GM18868 (cell line): ENCODE results near the gene FBLN5.
A peak's percentile ranks its signal among the peaks of the same experiment; 100 is the strongest.
"Not testable (repeated sequence)": the region's sequence is repeated elsewhere in the genome, so short reads cannot be mapped to it uniquely, and the experiment has no call there.

Source experiments
- ATAC-seq: cut with Tn5 transposase; IDR thresholded peaks from one replicate; pipeline ENCODE4 v1.9.1; 2021; ENCODE audit warnings: mild to moderate bottlenecking, moderate library complexity; ENCODE audit not compliant: unreplicated experiment

Gene FBLN5

DNA sequence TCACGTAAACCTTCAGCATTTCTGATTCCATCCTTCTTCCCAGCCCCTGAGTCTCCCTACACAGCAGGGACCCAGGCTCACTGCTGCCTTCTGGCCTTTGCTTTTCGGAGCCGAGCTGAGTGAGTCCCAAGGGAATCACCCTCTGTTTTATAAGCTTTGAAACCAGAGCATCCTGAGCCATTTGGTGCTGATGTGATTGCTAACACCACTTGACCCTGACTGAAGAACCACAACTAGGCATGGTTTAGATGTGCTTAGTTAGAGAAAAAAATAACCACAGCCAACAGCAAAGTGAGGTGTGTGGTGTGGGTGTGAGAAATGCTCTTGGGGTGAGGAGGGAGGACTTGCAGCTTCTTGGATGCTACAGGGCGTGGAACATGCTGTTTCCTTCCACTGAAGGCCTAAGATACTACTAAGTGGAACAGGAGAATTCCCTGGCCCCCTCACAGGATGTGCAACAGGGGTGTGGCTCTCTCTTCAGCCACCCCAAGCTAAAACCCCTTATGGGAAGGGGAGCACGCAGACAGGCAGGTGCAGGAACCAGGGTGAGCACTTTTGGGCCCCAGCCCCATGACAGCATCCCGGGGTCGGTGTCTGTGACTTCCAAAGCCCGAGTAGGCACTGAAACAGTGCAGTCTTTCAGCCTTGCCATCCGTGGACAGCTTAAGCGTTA lies 80.0 kb downstream of the FBLN5 start, which contains the start of gene TC2N:
Gene TC2N, minus strand, starts transcription at position 221 of the 673 bp plus-strand sequence. CDS start 53,767 bp downstream, outside the sequence.
- peak; percentile 53 for ATAC-seq

DNA sequence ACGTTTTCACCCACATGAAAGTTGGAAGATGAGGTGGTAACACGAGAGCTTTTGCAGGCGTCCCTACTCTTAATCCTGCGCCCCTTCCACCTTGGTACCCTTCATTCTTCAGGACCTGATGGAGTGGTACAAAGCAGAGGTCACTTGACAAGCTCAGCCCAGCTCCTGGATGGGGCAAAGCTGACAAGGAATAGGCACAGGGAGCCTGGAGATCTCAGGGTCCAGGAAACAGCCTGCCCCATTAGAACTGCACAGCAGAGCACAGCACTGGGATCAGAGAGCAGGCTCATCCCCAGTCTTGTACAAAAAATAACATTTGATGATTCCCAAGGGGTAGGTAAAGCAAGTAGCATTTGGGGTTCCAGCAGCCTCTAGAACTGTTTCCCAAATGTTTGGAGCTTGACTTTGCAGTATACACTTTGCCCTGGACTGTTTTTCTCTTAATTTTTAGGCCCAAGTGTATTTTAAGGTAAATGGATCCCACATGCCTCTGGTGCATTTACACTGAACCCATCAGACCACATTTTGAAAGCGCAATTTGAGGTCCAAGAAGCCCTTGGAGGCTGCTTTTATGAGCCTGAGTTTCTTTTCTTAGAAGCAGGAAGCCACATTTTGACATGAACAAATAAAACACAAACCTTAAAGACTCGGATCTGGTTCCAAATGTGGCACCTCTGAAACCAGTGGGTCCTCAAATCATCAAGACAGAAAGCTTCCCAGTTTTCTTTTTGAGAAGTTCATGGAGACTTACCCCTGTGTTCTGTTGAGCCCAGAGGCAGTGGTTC lies 80.8 kb downstream of the FBLN5 start:
- no peak for ATAC-seq

DNA sequence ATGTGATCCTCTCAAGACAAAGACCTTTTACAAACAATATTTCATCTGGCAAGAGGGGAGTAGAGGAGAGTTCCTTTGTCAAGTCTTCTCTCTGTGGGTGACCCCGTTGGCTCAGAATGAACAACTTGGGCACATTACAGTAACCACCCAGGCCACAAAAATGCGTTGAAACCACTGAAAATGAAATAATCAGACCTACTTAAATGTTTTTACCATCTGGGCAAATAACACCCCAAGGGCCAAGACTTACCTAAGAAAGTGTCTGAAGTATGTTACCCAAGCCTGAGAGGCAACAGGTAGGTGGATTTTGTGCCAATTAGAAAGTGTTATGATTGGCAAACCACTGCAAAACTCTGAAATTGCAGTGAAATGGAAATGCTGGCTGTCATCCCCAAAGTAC lies 81.4 kb downstream of the FBLN5 start:
- no peak for ATAC-seq

DNA sequence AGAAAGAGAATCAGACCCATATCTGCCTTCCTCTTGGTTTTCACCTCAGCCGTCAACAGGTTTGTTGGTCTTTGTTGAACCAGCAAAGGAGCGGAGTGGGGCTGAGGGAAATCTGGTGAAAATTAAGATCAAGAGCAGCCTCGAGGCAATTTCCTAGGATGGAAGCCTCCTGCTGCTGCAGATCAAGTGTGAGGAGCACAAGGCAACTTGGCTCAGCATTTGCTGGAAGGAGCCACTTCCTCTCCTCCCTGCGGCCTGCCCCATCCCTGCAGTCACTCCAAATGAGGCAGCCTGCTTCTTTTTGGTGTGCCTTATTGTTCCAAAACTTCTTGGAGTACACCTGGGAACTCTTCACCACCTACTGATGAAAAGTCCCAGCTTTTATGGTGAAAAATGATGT lies 85.1 kb downstream of the FBLN5 start:
- no peak for ATAC-seq

DNA sequence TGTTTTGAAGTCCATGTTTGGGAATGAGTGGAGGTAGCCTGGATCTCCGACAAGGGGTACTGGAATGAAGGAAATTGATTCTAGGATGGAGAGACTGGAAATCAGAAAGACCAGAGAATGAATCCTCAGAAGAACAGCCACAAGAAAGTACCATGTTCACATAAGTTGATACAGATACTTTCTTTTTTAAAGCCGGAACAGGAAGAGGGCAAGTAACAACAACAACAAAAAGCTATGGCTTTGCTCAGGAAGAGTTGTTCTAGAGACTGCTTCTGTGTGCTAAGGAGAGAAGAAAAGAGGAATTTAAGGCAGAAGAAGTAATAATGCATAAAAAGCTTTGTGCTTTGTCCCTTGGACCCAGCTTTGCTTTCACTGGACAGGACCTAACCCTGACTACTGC lies 86.4 kb downstream of the FBLN5 start:
- ATAC-seq: no peak

DNA sequence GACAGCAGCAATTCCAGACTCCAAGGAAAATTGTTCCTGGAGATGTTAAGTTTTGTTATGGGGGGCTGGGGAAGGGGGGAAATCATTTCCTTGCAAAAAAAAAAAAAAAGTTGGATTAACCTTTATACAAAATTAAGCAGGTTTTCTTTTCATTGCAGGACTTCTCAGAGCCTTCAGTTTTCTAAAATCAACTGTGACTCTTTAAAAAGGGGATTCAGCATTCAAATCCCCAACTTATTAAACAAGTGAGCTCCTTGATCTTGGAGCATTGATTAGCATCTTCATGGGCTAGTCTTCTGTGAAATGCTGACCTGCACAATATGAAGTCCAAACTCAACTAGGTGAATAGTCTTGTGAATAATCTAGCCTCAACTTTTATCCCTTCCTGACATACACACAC lies 87.3 kb downstream of the FBLN5 start:
- no peak for ATAC-seq

DNA sequence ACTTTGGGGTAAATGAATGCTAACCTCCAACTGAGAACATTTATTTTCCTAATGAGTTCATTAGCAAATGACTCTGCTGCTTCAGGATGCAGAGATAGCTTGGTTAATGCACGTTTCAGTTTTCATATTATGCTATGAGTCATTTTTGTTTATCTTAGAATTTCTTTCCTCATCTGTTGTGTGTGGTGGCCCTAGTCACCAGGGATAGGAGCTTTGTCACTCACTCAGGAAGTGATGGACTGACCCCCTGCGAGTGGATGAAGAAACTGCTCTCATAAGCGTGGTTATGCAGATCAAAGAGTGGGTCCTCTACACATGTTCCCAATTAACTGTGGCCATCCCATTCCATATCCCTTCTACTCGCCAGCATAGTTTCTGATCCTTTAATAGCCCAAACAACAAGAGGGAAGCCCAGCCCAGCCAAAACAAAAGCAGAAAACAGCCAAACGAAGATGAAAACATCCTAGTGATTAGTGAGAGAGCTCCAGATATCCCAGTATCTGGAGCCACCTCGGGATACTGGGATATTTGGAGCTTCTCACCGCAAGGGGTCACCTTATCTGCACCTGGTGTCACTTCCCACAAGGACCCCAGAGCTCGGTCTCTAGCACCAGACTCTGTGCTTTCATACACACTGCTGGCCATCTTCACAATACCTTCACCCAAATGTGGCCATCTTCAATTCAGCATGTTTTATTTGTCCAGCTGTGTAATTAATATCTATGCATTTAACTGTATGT lies 88.8 kb downstream of the FBLN5 start:
- ATAC-seq: peak; percentile 86

DNA sequence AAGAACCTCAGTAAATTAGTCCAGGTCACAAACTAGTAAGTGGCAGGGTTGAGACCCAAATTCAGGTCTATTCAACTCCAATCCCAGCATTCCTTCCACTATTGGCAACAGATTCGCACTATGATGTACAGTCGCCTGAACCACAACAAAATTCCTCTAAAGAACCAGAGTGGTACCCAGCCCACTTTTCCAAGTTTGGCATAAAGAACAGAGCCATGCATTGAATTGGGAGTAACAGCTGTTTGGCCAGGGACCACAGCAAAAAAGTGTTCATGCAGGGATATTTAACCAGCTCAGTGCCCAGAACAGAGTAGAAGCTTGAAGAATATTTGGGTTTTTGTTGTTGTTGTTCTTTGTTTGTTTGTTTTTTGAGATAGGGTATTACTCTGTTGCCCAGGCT lies 89.9 kb downstream of the FBLN5 start:
- no peak for ATAC-seq

DNA sequence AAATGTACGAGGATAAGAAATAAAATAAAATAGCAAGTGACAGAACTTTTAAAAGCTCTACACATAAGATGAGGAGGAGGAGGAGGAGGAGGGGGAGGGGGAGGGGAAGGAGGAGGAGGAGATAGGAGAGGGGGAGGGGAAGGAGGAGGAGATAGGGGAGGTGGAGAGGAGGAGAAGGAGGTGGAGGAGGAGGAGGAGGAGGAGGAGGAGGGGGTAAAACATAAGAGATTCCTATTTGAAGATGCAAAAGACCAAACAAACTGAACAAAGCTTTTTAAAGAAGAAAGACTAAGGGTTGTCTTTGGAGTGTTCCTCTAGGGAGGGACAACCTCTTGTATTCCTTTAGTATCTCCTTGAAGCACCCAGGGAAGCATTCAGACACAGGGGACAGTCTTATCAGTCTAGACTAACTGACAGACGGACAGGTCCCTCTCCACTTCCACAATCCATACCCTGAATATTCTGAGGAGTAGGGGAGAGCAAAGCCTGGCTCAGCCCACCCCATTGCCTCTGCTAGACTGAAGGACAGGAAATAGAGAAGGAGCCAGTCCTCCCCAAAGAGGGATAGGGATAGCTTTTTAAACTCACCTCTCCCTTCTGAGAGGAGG lies 93.1 kb downstream of the FBLN5 start:
- no peak for ATAC-seq

DNA sequence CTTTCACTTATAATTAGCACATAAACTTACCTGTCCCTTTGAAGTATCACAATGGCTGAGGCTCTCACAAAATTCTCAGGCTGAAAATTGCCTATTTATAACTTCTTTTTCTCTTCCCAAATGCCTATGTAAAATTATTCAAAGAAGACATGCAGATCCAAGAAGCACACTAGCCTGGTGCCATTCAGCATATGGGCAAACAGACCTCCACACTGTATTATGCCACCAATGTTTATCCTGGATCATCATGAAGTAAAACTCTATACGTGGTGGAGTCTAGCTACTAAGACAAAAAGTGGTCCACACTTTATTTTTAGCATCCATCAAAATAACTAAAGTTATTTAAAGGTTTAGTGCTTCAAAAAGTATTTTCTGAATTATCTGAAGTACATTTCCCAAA lies 95.9 kb downstream of the FBLN5 start:
- no peak for ATAC-seq

DNA sequence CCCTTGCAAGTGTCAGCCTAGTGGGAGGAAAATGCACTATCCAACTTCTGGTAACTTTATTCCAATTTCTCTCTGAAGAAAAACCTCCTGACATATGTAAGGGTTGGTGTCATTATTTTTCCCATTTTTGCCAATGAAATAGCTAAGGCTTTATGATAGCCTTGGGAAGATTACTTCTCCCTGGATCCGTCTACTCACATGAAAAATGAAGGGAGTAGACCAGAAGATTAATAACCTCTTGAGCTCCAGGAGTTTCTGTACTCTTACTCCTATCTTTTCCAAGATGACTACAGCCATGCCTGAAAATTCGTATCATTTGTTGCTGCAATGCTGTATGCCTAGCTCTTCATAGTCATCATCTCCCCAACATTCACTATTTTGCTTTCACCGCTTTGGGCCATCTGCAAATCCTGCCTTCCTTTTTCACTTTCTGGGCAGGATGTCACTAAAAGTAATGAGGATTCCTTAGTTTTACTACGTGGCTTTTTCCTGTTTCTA lies 98.9 kb downstream of the FBLN5 start:
- no peak for ATAC-seq

DNA sequence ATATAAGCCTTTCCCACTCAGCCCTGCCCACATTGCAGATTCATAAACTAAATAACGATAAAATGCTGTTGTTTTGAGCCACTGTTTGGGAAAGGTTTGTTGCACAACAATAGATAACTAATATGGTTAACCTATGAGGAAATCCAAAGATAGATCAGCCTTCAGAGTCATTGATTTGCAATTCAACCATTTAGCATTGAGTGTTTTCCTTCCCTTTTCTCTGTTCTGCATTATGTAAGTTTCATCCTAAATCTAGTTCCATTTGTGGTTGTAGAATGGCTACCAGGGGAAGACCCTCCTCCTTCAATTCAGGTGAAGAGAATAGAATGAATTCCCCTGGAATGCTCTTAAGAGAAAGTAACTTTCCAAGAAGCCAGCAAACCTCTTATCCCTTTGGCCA lies 99.8 kb downstream of the FBLN5 start:
- no peak for ATAC-seq

DNA sequence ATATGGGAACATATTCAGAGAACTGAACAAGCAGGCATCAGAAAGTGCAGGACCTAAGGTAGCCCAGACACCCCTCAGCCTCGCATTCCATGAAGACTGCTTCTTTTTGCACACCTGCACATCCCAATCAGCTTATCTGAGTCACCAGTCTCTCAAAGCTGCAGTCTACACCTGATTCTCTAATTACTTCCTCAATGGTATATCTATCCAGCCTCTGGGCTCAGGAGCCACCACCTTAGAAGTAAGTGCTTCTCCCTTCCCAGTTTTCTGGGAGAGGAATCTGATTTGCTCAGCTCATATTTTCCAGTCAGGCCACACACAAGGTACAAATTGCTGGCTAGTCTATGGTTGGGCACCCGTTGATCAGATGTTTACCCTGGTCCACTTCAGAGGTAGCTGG lies 101.8 kb downstream of the FBLN5 start:
- no peak for ATAC-seq

DNA sequence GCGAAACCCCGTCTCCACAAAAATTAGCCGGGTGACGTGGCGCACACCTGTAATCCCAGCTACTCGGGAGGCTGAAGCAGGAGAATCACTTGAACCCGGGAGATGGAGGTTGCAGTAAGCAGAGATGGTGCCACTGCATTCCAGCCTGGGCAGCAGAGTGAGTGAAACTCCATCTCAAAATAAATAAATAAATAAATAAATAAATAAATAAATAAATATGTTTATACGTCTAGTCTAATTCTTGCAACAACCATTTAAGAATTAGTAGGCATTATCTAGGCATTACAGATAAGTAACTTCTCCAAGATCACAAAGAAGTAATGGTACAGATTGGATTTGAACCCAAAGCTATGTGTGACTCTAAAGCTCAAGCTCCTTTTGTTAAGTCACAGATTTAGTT lies 102.4 kb downstream of the FBLN5 start:
- ATAC-seq: not testable (repeated sequence)

DNA sequence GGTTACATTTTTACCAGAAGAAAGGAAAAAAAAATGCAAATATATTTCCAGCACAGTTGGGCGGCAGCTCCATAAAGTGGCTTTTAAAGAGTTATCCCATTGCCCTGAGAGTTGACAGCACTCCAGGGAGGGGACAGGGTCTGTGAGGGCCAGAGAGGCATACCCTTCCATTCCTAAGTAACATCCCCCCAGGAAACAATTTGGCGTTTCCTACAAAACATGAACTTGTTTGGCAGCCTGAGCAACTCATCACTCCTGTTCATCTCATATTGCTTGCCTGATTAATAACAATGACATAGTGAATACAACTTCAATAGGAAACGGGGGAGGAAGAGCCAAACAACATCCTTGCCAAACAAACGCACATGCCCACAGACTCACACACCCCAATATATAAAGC lies 103.5 kb downstream of the FBLN5 start:
- ATAC-seq: no peak

DNA sequence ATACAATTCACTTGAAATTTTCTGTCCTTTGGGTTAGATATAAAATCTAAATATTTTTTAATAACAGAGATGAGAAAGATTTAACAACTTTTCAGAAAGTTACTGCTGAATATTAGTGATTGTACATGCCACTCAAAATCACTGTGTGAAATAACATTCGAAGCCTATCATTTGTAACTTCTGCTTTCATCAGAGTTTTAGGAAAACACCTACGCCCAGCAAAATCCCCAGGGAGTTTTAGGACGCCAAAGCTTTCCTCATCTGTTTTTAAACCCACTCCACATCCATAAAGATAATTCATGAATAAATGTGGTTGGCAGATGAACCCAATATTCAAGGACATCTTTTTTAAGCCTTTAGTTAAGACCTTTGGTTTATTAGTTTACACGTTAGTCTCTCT lies 104.1 kb downstream of the FBLN5 start:
- peak; percentile 45 for ATAC-seq

DNA sequence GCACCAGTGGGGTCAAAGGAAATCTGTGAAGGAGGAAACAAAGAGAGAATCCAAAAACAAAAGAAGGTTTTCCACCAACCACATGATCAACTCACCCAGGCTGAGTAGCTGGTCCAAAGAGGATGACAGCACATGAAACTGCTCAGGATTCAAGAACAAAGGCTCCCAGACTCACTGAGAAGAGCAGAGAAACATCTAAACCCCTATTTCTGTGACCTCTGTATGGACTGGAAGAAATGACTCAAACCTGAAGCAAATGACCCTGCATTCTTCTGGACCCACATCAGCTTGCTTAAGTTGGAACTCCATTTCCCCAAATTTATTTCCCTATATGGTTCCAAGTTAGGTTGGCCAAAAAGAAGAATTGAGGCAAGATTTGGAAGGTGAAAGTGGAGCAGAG lies 106.4 kb downstream of the FBLN5 start:
- ATAC-seq: no peak

DNA sequence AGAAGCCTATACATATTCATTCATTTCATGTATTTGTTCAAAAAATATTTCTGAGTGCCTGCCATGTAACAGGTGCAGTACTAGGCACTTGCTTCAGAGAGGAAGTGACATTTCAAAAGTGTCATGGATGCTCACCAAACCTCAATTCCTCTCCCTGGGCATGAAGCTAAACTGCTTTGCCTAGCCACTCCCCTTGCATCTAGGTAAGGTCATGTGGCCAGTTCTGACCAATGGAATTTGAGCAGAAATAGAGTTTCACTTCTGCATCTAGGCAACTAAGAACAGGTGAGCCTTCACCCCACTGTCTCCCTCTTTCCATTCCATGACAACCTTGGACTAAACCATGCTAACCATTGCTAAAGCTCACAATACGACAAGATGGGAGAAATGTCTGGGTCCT lies 107.7 kb downstream of the FBLN5 start:
- no peak for ATAC-seq

DNA sequence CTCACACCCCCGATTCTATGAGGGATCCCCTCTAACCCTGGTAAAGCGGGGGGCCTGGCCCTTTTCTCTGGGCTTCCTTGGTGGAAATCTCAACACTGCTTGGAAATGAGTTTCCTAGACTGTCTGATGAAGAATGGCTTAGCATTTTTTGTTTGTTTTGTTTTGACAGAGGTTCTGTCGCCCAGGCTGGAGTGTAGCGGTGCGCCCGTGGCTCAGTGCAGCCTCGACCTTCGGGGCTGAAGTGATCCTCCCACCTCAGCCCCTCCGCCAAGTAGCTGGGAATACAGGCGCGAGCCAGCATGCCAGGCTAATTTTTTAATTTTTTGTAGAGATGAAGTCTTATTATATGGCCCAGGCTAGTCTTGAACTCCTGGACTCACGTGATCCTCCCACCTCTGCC lies 110.4 kb downstream of the FBLN5 start:
- ATAC-seq: no peak

DNA sequence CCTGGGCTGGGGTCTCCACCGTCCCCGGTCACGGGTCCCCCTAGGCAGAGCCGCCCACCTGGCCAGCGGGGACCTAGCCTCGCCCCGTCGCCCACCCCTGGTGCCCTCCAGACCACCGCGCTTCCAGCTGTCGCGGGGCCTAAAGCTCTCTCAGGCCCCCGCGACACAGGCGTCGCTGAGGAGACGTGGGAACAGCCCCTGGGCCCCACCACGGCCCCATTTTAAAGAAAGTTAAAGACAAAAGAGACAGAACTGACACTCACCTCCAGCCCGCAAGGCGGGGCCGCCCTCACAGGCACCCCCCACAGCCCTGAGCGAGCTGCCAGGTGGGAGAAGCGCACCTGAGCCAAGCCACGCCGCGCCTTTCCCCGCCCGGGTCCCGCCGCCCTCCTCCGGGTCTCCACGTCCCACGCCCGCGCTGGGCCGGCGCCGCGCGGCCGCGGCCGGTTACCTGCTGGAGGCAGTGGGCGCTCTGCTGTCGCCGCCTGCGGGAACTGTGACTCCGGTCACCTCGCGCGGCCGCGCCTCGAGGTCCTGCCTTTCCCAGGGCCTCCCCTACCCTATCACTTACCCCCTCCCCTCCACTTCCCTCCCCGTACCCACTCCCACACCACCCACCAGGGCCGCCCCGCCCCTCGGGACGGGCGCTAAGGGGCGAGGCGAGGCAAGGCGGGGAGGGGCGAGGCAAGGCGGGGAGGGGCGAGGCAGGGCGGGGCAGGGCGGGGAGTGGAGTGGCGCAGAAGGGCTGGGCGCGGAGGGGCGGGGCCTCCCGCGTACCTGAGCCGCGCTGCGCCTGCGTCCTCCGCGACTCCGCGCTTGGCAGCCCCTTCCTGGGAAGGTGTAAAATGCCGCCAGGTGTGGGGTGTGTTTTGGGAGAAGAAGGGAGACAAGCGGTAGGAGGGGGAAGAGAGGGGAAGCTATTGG lies 111.3 kb downstream of the FBLN5 start:
- peak; percentile 66 for ATAC-seq
